ENCODE data around the gene NOX3.

Gene NOX3

GRCh38 chr6:155432293-155432692 lies 23.3 kb downstream of the NOX3 start:
- no peak for DNase-seq

DNA sequence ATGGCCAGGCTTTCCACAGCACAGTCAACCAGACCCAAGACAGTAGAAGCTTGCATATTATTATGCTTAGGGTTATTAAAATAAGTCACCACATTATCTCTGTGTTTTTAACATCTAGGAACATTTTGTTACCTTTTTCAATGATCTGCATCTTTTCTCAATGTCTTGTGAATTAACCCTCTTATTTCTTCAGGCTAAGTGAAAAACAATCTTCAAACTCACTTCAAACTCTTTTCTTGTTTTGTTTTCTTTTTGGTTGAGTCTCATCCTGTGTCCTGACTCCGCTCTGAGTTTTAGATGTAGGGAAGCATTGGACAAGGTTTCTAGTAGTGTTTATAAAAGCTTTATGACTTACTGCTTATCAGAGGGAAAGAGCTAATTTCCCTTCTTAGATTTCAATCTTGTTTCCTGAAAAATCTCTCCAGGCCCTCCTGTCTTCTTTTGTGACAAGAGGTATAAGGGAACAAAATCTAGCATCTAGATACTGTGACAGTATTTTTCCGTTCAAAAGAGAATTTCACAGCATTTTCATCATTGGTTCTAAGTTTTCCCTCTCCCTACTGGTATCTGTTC lies 26.2 kb downstream of the NOX3 start:
- DNase-seq, result no peak

GRCh38 chr6:155426408-155426945 lies 29.2 kb downstream of the NOX3 start:
- no peak for DNase-seq

- no peak for DNase-seq
Measured at GRCh38 chr6:155424181-155424580, 31.5 kb downstream of the NOX3 start.

GRCh38 chr6:155422635-155423034 lies 33.0 kb downstream of the NOX3 start:
- no peak for DNase-seq

DNA sequence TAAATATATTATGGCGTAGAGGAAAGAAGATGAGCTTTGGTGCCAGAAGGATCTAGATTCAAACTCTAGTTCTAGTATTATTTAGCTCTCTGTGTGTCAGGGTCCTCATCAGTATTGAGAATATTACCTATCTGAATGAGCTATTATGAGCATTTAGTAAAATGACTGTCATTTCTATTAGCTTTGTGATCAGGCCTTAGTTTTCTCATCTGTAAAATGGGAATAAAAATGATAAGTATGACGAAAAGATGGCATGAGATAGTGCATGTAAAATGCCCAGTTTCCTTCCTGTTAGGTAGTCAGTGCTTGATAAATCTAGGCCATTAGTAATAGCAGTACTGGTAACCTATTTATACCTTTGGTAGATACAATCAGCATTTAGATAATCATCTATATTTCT lies 35.1 kb downstream of the NOX3 start:
- no peak for DNase-seq

DNA sequence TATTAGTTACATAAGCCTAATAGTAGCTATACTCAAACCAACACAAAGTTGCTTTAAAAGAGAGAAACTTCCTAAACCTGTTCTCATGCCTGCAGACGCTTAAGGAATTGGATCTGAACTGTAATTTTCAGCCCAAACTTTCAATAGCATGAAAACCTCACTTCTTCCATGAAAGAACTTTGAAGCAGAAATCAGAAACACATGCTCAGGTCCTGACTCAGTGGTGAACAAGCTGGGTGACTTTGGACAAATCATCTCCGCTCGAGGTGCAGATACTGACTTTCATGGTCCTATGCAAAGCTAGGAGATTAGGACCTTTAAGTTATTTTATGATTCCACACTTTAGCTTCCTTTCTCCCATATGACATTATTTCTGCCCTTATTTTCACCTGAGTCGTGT lies 36.5 kb downstream of the NOX3 start:
- DNase-seq, result no peak

DNA sequence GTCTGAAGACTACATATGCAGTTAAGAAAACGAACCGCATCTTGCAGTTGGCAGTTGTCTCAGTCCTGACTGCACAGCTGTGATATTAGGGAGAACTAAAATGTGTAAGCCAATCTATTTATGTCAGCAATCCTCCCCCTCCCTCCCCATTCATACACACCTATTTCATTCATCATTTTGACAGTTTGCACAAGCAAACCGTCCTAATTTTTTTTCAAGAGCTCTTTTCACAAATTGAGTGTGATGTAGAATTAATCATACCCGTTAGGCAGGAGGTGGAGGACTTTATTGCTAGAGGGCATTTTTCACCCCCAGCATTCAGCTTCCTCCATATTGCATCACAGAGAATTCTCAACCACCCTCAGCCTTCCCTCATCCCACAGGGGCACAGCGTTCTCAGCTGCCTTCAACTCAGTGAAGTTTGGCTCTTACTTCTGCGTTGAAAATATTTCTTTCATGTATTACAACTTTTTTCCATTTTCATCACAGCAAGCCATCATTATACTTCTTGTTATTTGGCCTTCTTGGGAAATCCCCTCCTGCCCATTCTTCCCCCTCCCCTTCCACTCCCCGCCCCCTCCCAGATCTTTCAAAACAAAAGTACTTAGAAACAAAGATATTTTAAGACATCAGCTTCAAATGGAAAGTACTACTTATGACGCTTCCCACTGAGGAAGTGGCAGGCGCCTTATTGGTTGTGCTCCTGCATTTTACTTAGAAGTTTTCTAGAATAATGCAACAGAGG lies 37.5 kb downstream of the NOX3 start:
- DNase-seq, result peak; percentile 63

DNA sequence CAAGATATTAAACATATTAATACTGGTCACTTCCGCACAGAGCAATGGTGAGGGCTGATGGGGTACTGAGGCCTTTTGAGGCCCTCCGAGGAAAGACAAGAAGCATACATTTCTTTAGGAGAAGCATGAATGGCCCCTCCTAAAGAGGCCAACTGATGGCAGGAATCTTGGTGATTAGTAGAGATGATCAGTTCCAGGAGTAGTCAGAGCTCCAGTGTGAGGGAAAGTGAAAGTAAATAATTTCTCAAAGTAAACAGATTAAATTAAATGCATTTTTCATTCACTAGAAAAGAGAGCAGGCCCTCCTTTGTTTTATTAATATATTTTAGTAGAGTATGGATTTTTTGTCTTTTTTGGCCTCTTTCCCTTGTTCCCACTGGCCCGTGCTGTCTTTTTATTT lies 38.2 kb downstream of the NOX3 start:
- no peak for DNase-seq

DNA sequence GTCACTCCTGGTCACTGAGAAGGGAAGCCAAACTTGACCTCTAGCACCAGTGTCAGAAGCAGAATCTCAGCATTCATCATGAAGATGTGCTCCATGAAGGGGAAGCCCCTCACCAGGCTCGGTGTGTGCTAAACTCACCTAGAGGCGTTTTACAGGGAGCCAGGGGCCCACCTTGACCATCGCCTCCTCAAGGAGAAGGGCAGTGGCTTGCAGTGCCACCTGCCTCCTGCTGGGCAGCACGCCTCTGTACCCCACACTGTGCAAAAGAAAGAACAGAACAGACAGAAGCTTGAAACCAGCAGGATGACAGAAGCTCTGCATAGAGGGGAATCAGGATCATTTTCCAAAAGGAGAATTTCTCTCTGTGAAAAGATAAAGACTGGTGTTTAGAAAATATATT lies 39.7 kb downstream of the NOX3 start:
- no peak for DNase-seq

DNA sequence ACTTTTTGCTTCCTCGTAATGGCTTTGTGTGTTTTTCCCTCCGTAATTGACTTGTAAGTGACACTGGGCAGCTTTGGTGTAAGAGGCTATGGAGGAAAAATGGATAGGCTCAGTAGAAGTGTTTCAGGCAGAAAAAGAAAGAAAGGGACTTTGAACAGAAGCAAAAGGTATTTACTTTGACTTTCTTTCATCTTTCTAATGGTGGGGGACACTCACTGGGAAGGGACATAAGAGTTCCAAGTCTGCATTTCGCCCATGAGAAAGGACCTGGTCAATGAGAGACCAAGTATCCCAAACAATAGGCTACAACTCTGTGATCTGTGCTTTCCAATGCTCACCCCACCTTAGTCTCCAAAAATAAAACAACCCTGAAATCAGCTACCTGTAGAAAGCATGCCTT lies 41.6 kb downstream of the NOX3 start:
- no peak for DNase-seq

- DNase-seq, result no peak
Measured at GRCh38 chr6:155412335-155412734, 43.3 kb downstream of the NOX3 start.

GRCh38 chr6:155411154-155412052 lies 44.2 kb downstream of the NOX3 start:
- DNase-seq, result no peak

DNA sequence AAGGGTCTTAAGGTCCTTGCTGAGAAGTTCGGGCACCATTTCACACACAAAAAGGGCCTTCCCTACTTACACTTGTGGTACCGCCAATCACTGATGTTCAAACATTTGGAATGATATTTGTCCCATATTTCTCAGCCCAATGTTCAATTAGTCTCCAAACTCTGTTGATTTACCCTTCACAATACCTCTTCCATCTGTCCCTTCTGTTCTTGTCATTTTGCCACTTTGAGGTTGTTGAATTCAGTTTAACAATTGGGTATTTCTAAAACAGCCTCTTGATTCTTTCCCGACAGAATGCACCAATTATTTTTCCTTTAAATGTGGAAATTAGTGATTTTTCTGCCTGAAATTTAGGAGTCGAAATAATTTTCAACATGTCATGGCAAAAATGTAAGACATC lies 46.2 kb downstream of the NOX3 start:
- no peak for DNase-seq

GRCh38 chr6:155408981-155409380 lies 46.7 kb downstream of the NOX3 start:
- no peak for DNase-seq

DNA sequence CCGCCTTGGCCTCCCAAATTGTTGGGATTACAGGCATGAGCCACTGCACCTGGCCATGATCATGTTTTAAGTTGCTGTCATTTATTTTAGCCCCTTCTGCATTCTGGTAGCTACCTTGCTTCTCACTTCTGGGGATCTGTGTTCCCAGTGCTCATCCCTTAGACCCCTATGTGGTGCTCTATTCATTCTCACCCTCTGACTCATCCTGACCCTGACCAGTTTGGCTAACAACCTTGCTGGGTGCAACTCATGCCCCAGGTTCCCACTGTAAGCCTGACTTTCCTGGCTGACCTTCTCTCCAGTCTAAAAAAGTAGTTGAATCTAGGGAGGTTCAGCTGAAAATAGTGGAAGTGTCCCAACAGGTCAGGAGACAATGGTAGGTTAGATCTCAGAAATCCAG lies 47.4 kb downstream of the NOX3 start:
- no peak for DNase-seq

- no peak for DNase-seq
Measured at GRCh38 chr6:155406801-155407200, 48.8 kb downstream of the NOX3 start.

DNA sequence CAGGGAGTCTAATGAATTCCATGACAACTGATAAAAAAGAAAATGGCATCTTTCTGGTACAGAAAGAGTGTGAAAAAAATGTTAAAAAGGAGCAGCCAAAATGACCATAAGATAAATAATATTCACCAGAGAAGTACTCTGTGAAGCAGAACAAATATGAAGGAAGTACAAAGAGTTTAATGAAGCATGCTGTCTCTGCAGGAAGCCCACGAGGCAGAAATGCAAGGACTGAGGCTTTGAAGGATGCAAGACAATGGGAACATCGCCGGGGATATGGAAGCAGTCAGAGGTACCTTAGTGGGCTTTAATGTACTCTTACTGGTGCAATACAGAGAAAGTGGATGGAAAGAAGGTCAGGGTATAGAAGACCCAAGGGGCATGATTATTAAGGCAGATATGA lies 50.7 kb downstream of the NOX3 start:
- no peak for DNase-seq

- DNase-seq, result no peak
Measured at GRCh38 chr6:155402656-155403304, 52.9 kb downstream of the NOX3 start.

GRCh38 chr6:155400654-155400965 lies 55.0 kb downstream of the NOX3 start:
- DNase-seq, result no peak

GRCh38 chr6:155399745-155400653 lies 55.6 kb downstream of the NOX3 start:
- DNase-seq, result no peak

GRCh38 chr6:155399062-155399744 lies 56.4 kb downstream of the NOX3 start:
- DNase-seq, result no peak
